HEK293T (cell line): ENCODE results near the gene WDR1.

ENCODE experiments used
- CTCF ChIA-PET: fragments of 350-600 bp; formaldehyde crosslinking; extraction: SDS; loops from one replicate; lab custom pipeline; 2021; ENCODE audit warnings: antibody characterized with exemption, inconsistent platforms; lab: Yijun Ruan, JAX
- POLR2A ChIA-PET: fragments of 350-600 bp; formaldehyde crosslinking; extraction: SDS; loops from one replicate; lab custom pipeline; 2020; ENCODE audit warnings: antibody characterized with exemption, inconsistent platforms; lab: Yijun Ruan, JAX
- DNase-seq: peaks from one replicate; pipeline ENCODE4 v3.0.0; 2012; ENCODE audit warnings: mixed read lengths; ENCODE audit errors: extremely low spot score
- ARNT ChIP-seq: fragments of 450-650 bp; IDR thresholded peaks from 2 replicates; pipeline ENCODE4 v1.6.1; 2017; ENCODE audit warnings: mild to moderate bottlenecking
- BHLHE40 ChIP-seq: fragments of 450-650 bp; IDR thresholded peaks from 2 replicates; pipeline ENCODE4 v1.6.1; 2016; ENCODE audit warnings: mild to moderate bottlenecking, moderate library complexity, borderline replicate concordance
- CTBP1 ChIP-seq: fragments of 450-650 bp; IDR thresholded peaks from 2 replicates; pipeline ENCODE4 v1.6.1; 2016; ENCODE audit warnings: borderline replicate concordance
- ELF4 ChIP-seq: fragments of 450-650 bp; IDR thresholded peaks from 2 replicates; pipeline ENCODE4 v1.6.1; 2017; ENCODE audit warnings: antibody characterized with exemption
- FOXA1 ChIP-seq: fragments of 450-650 bp; IDR thresholded peaks from 2 replicates; pipeline ENCODE4 v1.6.1; 2016; ENCODE audit warnings: mild to moderate bottlenecking
- FOXK2 ChIP-seq: fragments of 450-650 bp; IDR thresholded peaks from 2 replicates; pipeline ENCODE4 v1.6.1; 2016; ENCODE audit warnings: mild to moderate bottlenecking
- FOXM1 ChIP-seq: fragments of 450-650 bp; IDR thresholded peaks from 2 replicates; pipeline ENCODE4 v1.6.1; 2017; ENCODE audit warnings: mild to moderate bottlenecking, borderline replicate concordance
- HDGF ChIP-seq: fragments of 450-650 bp; IDR thresholded peaks from 2 replicates; pipeline ENCODE4 v1.6.1; 2017; ENCODE audit warnings: antibody characterized with exemption, borderline replicate concordance
- L3MBTL2 ChIP-seq: fragments of 450-650 bp; conservative IDR thresholded peaks from 2 replicates; pipeline ENCODE4 v1.6.1; 2016; ENCODE audit warnings: mild to moderate bottlenecking
- LEF1 ChIP-seq: fragments of 450-650 bp; IDR thresholded peaks from 2 replicates; pipeline ENCODE4 v1.6.1; 2017; ENCODE audit warnings: mild to moderate bottlenecking, borderline replicate concordance
- NFRKB ChIP-seq: fragments of 450-650 bp; IDR thresholded peaks from 2 replicates; pipeline ENCODE4 v1.6.1; 2016; ENCODE audit warnings: mild to moderate bottlenecking, moderate library complexity
- SP1 ChIP-seq: fragments of 450-650 bp; IDR thresholded peaks from 2 replicates; pipeline ENCODE4 v1.6.1; 2017
- SUZ12 ChIP-seq: fragments of 450-650 bp; IDR thresholded peaks from 2 replicates; pipeline ENCODE4 v1.6.1; 2016; ENCODE audit warnings: mild to moderate bottlenecking
- TARDBP ChIP-seq: fragments of 450-650 bp; IDR thresholded peaks from 2 replicates; pipeline ENCODE4 v1.6.1; 2016
- ZNF384 ChIP-seq: fragments of 450-650 bp; IDR thresholded peaks from 2 replicates; pipeline ENCODE4 v1.6.1; 2016
- TF ChIP-seq, protein P1 (sequence below): fragments of 450-650 bp; IDR thresholded peaks from 2 replicates; pipeline ENCODE4 v1.6.1; 2016

Gene WDR1

DNA sequence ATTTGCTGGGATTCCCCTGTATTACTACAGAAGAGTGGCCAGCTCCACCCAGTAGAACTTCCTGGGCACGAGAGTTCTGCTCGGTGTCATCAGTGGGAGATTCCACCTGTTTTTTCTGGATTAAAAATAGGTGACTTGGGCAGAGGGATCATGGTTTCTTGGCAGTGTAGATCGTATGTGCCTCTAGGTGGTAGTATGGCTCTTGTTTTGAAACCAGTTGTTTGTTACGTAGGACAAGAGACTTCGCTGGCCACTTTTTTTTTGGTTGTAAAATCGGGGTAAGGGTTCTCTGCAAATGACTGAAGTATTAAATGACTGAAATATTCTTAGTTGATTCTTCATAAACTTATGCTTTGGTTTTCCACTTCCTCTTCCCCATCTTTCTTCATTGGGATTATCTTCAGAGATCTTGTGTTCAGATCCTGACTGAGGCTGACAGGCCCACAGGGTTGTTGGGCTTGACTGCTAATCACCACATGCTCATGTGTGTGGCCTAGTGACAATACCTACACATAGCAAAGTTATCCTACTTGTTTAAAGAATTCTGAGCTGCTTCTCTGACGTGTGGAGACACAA is 43.8 kb upstream of the WDR1 start:
- CTCF ChIA-PET: interaction anchor here (1.2 kb wide), 1 partner anchor 392 kb away, joined by 3 read pairs; no protein-coding TSS in a partner anchor
- no peak for DNase-seq
- TF ChIP-seq SUZ12 (no peak), ELF4 (no peak), HDGF (no peak), ZNF384 (no peak)
- TF ChIP-seq, protein P1, sequence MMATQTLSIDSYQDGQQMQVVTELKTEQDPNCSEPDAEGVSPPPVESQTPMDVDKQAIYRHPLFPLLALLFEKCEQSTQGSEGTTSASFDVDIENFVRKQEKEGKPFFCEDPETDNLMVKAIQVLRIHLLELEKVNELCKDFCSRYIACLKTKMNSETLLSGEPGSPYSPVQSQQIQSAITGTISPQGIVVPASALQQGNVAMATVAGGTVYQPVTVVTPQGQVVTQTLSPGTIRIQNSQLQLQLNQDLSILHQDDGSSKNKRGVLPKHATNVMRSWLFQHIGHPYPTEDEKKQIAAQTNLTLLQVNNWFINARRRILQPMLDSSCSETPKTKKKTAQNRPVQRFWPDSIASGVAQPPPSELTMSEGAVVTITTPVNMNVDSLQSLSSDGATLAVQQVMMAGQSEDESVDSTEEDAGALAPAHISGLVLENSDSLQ: no peak
- POLR2A ChIA-PET: no interaction called here

DNA sequence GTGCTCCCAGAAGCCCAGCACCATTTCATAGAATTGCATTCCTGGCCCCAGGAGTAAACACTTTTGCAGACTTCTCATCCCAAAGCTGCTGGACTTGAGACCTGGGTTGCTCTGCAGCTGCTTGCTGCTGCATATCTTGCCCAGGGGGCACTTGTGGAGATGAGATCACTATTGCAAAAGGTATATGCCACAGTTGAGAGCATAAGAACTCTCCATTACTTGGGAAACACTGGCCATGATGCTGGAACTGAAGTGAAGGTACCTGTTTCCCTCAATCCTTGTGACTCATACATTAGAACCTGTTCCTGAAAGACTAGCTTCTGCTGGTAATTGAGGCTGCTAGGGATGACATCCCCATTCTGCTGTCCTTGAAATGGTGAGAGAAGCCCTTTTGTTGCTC is 43.1 kb upstream of the WDR1 start:
- TF ChIP-seq TARDBP (no peak), SUZ12 (no peak)
- no peak for DNase-seq
- ChIA-PET POLR2A (no interaction called here), CTCF (interaction anchor here (1.2 to 1.3 kb wide), 2 partner anchors 244 to 393 kb away, joined by 3 to 5 read pairs; no protein-coding TSS in a partner anchor)

DNA sequence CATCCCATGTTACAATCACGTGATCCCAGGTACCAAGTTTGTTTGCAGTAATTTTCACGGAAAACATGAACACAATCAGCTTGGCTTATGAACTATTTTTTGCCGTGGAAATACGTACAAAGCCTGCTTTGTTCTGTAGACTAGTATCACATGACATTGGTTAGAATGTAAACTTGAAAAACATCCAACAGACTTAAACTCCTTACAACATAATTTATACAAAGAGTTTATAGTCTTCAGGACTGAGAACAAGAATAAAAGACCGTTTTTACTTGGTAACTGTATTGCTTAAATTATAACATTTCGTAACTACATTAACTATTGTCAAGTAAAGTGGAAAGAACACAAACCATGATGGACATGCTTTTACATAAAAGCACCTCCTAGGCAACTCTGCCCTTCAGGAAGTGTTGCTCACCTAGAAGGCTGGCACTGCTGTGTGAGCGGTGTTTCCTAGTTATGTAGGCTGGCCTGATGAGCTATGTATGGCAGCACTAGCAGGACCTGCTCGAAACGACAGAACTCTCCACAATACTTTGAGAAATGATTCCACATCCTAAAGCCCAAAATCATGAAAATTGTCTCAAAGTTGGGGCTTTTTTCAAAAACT is 41.8 kb upstream of the WDR1 start:
- POLR2A ChIA-PET: interaction anchor here (0.9 to 1.0 kb wide), 2 partner anchors 41 to 117 kb away, joined by 3 read pairs; no protein-coding TSS in a partner anchor

DNA sequence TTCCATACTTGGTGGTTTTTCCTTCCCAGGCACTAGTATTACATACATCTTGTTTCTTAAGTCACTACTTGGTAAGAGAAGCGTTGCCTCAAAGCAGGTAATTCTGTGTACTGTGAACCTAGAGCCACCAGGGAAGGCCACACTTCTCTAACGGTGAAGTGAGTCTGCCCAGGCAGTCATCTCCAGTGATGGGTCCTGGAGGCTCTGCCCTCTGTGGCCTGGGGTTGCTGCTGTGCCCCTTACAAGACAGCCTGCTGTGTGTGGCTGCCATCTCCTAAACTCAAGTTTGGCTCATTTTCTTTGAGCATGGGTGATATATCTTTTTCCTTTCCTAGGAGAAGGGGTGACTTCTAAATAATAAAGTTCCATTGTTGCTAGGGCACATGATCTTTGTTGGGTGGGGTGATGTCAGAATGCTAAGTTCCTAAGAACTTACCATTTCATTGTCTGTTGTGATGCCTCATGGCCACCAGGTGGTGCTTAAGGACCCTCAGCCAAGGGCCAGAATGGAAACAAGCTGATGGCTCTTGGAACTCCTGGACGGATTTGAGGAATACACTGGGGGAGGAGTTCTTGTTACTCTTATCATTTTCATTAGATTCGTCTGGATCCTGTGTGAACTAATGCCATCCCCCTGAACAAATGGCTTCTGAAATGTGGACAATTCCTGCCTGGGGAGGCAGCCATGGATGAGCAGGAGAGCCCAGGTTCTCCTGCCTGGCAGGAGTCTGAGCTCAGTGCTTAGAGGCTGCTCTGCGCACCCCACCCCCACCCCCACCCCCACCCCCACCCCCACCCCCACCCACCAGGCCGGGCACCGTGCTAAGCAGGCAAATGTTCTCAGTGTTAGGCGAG is 41.1 kb upstream of the WDR1 start:
- CTCF ChIA-PET: interaction anchor here (0.5 to 1.2 kb wide), 10 partner anchors 15 to 483 kb away, joined by 3 to 7 read pairs (median 3); no protein-coding TSS in a partner anchor
- TF ChIP-seq L3MBTL2: no peak
- peak; percentile 80 for DNase-seq
- POLR2A ChIA-PET: interaction anchor here (0.9 to 1.0 kb wide), 2 partner anchors 41 to 116 kb away, joined by 3 read pairs; no protein-coding TSS in a partner anchor

More for the DNA sequence above, 41.8 kb upstream of the WDR1 start:
- CTCF ChIA-PET: interaction anchor here (0.5 to 1.3 kb wide), 11 partner anchors 15 to 483 kb away, joined by 3 to 7 read pairs (median 3); no protein-coding TSS in a partner anchor
- TF ChIP-seq LEF1: no peak
- TF ChIP-seq HDGF: no peak
- TF ChIP-seq ARNT: no peak
- TF ChIP-seq ZNF384: no peak
- TF ChIP-seq FOXK2: no peak
- no peak for DNase-seq

DNA sequence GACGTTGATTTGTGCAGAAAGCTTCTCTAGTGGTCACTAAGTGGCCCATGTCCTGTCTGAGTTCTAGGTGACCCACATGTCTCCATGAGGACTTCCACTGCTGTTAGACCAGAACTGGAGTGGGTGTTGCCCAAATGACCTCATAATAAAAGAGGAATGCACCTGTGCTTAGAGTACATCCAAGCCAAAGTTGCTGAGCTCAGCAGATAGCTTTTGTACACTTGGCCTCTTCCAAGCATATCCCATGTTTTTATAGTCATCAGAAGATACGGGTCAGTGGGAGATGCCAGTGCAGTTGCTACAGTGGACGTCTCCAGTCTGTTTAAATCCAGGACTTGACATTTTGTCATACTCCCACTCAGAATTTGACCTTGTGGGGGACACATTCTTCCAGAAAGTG is 37.6 kb upstream of the WDR1 start:
- DNase-seq: no peak
- ChIA-PET POLR2A (no interaction called here), CTCF (no interaction called here)
- TF ChIP-seq ZNF384 (no peak), ARNT (no peak), FOXM1 (no peak), SUZ12 (no peak), FOXA1 (no peak), ELF4 (no peak), NFRKB (no peak), FOXK2 (no peak), HDGF (no peak), SP1 (no peak), TARDBP (no peak), BHLHE40 (no peak), L3MBTL2 (no peak), CTBP1 (no peak)
- TF ChIP-seq, protein P1: no peak

DNA sequence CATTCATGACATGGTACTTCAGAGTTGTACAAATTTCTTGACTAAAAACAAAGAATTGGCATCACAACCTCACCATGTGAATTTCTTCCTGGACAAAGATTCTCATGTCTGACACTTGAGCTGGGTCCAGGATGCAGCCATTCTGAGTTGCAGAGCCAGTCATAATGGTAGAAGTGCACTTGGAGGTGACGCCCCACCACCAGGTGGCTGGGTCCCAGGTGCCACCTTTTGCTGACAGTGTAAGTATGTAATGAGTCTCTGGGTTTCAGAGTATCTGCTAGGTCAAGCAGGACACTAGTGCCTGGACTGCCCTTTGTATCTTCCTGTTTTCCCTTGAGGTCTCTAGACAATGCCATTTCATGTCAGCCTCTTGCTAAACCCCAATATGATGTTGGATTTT is 36.6 kb upstream of the WDR1 start:
- TF ChIP-seq ARNT (no peak), LEF1 (no peak), ELF4 (no peak), HDGF (no peak), ZNF384 (no peak), L3MBTL2 (no peak), FOXA1 (no peak), BHLHE40 (no peak), FOXK2 (no peak), CTBP1 (no peak), TARDBP (no peak), NFRKB (no peak), FOXM1 (no peak), SUZ12 (no peak), SP1 (no peak)
- TF ChIP-seq, protein P1: no peak
- no peak for DNase-seq
- ChIA-PET POLR2A (no interaction called here), CTCF (interaction anchor here (0.6 kb wide), 1 partner anchor 1789 kb away, joined by 5 read pairs; no protein-coding TSS in a partner anchor)
